HCT116 (cell line): Measurements from ENCODE around the gene VDAC1.

Experiments
- CEBPB ChIP-seq: IDR thresholded peaks from 2 replicates; pipeline ENCODE4 v1.6.1; 2012; ENCODE audit warnings: low read depth
- EGR1 ChIP-seq: IDR thresholded peaks from 2 replicates; pipeline ENCODE4 v1.6.1; 2012; ENCODE audit warnings: low read depth
- POLR2A ChIP-seq: IDR thresholded peaks from 2 replicates; pipeline ENCODE4 v1.7.0; 2011; ENCODE audit warnings: borderline replicate concordance; ENCODE audit not compliant: insufficient read depth, insufficient read length; ENCODE audit errors: extremely low read depth

DNA sequence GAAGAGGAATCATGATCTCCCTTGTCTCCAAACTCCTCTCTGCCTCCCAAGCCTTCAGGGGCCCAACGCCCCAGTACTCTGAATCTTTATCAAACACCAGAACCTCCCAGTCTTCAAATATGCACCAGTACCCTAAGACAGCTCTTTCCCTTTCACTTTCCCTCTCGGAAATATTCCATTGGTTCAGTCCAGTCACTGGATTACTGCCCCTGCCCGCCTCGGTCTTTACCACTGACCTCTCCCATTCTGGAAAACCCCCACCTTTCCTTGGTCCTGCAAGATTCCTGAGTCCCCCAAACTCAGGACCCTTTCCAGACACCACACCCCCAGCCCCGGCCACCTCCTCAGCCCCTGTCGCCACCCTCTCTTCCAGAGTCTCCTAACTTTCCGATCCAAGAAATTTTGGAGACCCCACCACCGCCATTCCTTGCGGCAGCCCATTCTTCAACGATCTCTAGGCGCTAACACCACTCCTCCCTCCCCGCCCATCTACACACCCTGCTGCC, 37.0 kb downstream of the VDAC1 start:
- TF ChIP-seq EGR1 (no peak), POLR2A (no peak), CEBPB (no peak)
